ENCODE measurements around the gene NECTIN1. TPM values are rescaled to one million over a fixed set of nuclear protein-coding genes. Genes with fewer than 3 reads are reported as not detected.

NECTIN1 gene
- total and polyA plus RNA-seq, 7 experiments from 2014 or later = 0.30 to 4.2 (median 2.1) TPM

DNA sequence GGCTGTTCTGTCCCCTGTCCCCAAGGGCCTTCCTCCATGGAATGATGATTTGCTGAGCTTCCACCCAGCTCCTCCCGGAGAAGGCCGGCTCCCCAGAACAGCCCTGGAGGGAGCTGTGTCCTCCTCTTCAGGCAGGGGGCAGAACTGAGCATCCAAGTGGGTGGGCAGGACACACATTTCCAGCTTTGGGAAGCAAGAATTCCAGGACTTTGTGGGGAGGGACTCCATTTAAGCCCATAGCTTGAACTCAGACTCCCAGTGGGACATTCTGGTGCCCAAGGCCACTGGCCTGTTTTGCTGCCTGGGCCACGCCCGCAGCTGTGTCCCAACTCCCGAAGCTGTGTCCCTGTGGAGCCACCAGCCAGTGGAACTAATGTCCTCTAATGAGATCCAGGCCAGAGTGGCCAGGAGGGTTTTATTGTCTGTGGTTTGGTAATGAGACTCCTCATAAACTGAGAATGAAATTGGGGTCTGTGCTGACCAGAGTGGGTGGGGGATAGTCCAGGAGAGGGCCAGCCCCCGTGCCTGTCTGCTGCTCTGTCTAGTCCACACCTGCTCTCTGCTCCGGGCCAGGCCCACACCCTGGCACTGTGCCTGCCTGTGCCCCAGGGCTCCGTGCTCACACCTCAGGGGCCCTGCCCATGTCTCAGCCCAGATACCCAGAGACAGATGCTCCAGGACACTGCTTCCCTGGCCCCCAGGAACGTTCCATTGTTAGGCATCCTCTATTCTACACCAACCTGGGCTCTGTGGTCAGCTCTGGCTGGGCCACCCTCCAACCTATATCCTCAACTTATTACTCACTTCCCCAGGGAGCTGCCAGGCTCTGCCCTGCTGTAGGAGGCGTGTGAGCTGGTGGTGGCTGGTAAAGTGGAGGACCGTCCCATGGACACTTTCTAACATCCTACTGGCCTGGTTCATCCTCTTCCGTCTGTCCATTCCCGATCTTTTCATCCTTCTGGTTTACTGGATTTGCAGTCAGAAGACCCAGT, 7.6 kb downstream of the NECTIN1 start:
- Histone ChIP-seq H3K4me3 (ENCODE audit: low read length) (no peak overlapping the region), H3K9me3 (ENCODE audit: control insufficient read depth in 2 of 3, low read length in 3 of 3) (no peaks in the 10 kb centered on the region), H3K27me3 (ENCODE audit: control insufficient read depth in 2 of 2, insufficient read depth in 2 of 2, low read length in 2 of 2) (no peaks in the 10 kb centered on the region), H3K36me3 (ENCODE audit: control insufficient read depth in 2 of 3, insufficient read depth in 3 of 3, low read length in 3 of 3) (no peaks in the 10 kb centered on the region), H3K4me1 (ENCODE audit: control insufficient read depth in 2 of 2, insufficient read depth in 2 of 2, low read length in 2 of 2) (no peaks in the 10 kb centered on the region), H3K27ac (ENCODE audit: low read depth, low read length) (no peak overlapping the region)
- DNase-seq (no peak), ATAC-seq (no peak)
- ChIA-PET POLR2A (no interaction called here), CTCF (interaction anchor here (1.1 kb wide), 1 partner anchor 8 kb away, joined by 5 read pairs; no protein-coding TSS in a partner anchor)
- intact Hi-C loops (cut with micrococcal nuclease) = loop anchor here in 1 of 2 donors (10.0 kb wide), 1 partner anchor 613 kb away; the partner anchor contains the start of gene ARHGEF12
- H3K27ac Mint-ChIP-seq = no peak overlapping the region
- H3K27me3 Mint-ChIP-seq = peaks cover 0 to 32% (median 4%) of the 10 kb centered on the region in 5 donors
- H3K9me3 Mint-ChIP-seq = peaks cover 0 to 2% (median 0%) of the 10 kb centered on the region in 11 donors
- peaks cover 0 to 6% (median 0%) of the 10 kb centered on the region in 7 donors for H3K4me1 Mint-ChIP-seq
- H3K4me3 Mint-ChIP-seq = no peak overlapping the region
- no peaks in the 10 kb centered on the region for H3K36me3 Mint-ChIP-seq

DNA sequence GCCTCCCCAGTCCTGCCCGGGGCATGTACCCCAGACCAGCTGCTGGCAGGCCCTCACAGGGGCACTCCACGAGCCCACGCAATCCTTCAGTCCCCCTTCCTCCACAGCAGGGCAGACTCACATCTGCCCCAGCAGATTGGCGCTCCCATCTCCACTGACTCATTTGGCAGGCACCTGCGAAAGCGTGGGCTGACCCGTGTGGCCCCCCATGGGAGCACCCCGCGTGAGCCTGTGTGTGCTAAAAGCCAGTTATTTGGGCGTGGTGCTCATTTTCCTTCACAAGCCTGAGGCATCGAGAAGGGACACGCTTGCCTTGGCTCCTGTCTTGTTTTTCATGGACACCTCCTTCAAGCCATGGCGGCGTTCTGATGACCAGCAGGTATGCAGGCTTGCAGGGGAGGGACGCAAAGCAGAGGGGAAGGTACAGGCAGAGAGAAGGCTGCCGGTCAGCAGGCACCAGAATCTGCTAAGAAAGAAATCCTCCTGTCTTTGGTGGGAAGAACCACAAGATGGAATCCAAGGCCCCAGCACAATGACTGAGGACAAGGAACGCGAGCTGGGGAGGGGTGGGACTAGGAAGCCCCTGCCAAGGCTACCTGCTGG, 8.6 kb downstream of the NECTIN1 start:
- DNase-seq (no peak), ATAC-seq (no peak)
- no peak overlapping the region for H3K4me3 ChIP-seq (ENCODE audit: low read length)
- H3K36me3 Mint-ChIP-seq = no peaks in the 10 kb centered on the region
- H3K4me1 Mint-ChIP-seq = peaks cover 0 to 2% (median 0%) of the 10 kb centered on the region in 7 donors
- H3K27ac Mint-ChIP-seq = no peak overlapping the region
- H3K9me3 ChIP-seq (ENCODE audit: control insufficient read depth in 2 of 3, low read length in 3 of 3) = no peaks in the 10 kb centered on the region
- ChIA-PET CTCF (interaction anchor here (1.1 kb wide), 1 partner anchor 9 kb away, joined by 5 read pairs; no protein-coding TSS in a partner anchor), POLR2A (no interaction called here)
- peaks cover 0 to 1% (median 0%) of the 10 kb centered on the region in 11 donors for H3K9me3 Mint-ChIP-seq
- H3K27ac ChIP-seq (ENCODE audit: low read depth, low read length) = no peak overlapping the region
- H3K4me1 ChIP-seq (ENCODE audit: control insufficient read depth in 2 of 2, insufficient read depth in 2 of 2, low read length in 2 of 2) = no peaks in the 10 kb centered on the region
- intact Hi-C loops (cut with micrococcal nuclease) = loop anchor here in 1 of 2 donors (10.0 kb wide), 1 partner anchor 614 kb away; the partner anchor contains the start of gene ARHGEF12
- no peaks in the 10 kb centered on the region for H3K27me3 ChIP-seq (ENCODE audit: control insufficient read depth in 2 of 2, insufficient read depth in 2 of 2, low read length in 2 of 2)
- H3K27me3 Mint-ChIP-seq = peaks cover 0 to 22% (median 4%) of the 10 kb centered on the region in 5 donors
- no peak overlapping the region for H3K4me3 Mint-ChIP-seq
- no peaks in the 10 kb centered on the region for H3K36me3 ChIP-seq (ENCODE audit: control insufficient read depth in 2 of 3, insufficient read depth in 3 of 3, low read length in 3 of 3)

DNA sequence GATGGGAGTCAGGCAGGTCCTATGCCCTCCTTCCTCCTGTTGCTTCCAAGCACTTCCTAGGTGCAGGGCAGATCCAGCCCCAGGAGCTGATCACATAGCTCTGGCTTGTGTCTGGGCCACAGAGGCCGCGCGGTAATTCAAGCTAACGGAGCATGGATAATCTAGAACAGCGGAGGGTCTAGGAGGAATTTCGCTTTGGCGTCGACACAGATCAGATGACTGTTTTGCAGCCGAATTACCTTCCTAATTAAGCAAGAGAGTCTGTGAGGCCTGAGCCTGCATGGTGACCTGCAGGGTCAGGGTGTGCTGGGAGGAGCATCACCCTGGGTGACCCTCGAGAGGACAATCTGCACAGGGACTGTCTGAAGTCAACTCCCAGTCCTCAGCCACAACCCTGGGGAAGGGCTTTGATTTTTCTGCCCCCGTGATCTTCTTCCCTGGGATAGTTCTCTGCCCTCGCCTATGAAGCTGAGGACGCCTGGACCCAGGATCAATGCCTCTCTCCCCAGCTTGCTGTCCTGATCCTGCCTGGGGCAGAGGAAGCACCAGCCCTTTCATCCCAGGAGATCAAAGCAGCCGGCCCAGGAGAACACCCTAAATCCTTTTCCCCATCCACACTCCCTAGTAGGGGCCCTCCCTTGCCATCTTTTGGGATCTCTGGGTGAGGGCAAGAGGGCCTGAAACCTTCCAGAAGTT, 11.0 kb downstream of the NECTIN1 start:
- no peaks in the 10 kb centered on the region for H3K36me3 Mint-ChIP-seq
- ATAC-seq (no peak), DNase-seq (no peak)
- H3K9me3 Mint-ChIP-seq = no peaks in the 10 kb centered on the region
- ChIA-PET POLR2A (no interaction called here), CTCF (no interaction called here)
- Histone ChIP-seq H3K27ac (ENCODE audit: low read depth, low read length) (no peak overlapping the region), H3K36me3 (ENCODE audit: control insufficient read depth in 2 of 3, insufficient read depth in 3 of 3, low read length in 3 of 3) (no peaks in the 10 kb centered on the region), H3K9me3 (ENCODE audit: control insufficient read depth in 2 of 3, low read length in 3 of 3) (no peaks in the 10 kb centered on the region), H3K27me3 (ENCODE audit: control insufficient read depth in 2 of 2, insufficient read depth in 2 of 2, low read length in 2 of 2) (no peaks in the 10 kb centered on the region), H3K4me3 (ENCODE audit: low read length) (no peak overlapping the region), H3K4me1 (ENCODE audit: control insufficient read depth in 2 of 2, insufficient read depth in 2 of 2, low read length in 2 of 2) (no peaks in the 10 kb centered on the region)
- H3K27me3 Mint-ChIP-seq = peaks cover 0 to 12% (median 2%) of the 10 kb centered on the region in 5 donors
- H3K27ac Mint-ChIP-seq = peak overlapping the region in 1 of 9 donors; percentile 55
- no peak overlapping the region for H3K4me3 Mint-ChIP-seq
- intact Hi-C loops (cut with micrococcal nuclease) = no loop called here
- H3K4me1 Mint-ChIP-seq = peaks cover 0 to 2% (median 0%) of the 10 kb centered on the region in 7 donors

DNA sequence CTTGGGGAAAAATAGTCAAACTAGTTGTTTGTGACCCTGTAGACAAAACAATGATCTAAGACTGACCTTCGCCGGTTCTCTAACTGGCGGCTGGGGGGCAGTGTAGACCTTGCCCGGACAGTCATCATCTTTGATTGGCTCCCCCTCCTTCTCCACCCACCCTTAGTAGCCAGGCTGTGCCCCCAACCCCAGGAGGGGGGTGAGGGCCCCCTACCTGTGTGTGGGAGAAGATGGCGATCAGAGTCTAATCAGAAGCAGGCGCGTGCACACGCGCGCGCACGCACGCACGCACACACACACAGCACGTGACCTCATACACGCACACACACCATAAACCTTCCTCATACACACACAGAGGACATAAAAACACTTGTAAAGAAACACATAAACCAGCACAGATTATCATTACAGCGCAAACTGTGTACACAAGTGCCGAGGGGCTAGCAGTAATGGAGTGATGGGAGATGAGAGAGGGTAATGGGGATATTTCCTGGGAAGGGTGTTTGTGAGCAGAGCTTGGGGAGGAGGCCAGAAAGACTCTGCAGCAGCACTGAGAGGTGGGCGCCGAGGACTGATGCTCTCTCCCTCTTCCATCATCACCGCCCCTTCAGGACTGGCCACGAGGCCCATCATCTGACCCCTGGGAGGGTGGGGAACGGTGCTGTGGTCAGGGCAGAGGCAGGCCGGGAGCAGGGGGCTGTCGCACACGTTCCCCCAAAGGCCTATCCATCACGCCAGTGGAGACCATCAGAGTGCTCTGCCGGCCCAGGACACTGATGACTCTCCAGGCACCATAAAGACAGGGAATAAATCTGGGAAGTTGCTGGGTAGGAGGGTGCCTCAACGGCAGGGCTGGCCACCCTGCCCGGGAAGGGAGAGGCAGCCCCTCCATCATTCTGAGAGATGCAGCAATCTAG, 12.2 kb downstream of the NECTIN1 start:
- H3K9me3 ChIP-seq (ENCODE audit: control insufficient read depth in 2 of 3, low read length in 3 of 3) = no peaks in the 10 kb centered on the region
- CTCF ChIA-PET = no interaction called here
- intact Hi-C loops (cut with micrococcal nuclease) = no loop called here
- H3K9me3 Mint-ChIP-seq = no peaks in the 10 kb centered on the region
- ATAC-seq (no peak), DNase-seq (no peak)
- H3K4me1 Mint-ChIP-seq = peaks cover 0 to 2% (median 0%) of the 10 kb centered on the region in 7 donors
- no peaks in the 10 kb centered on the region for H3K27me3 ChIP-seq (ENCODE audit: control insufficient read depth in 2 of 2, insufficient read depth in 2 of 2, low read length in 2 of 2)
- no peak overlapping the region for H3K4me3 ChIP-seq (ENCODE audit: low read length)
- H3K4me3 Mint-ChIP-seq = no peak overlapping the region
- POLR2A ChIA-PET = no interaction called here
- no peak overlapping the region for H3K27ac Mint-ChIP-seq
- no peaks in the 10 kb centered on the region for H3K4me1 ChIP-seq (ENCODE audit: control insufficient read depth in 2 of 2, insufficient read depth in 2 of 2, low read length in 2 of 2)
- H3K27ac ChIP-seq (ENCODE audit: low read depth, low read length) = no peak overlapping the region
- peaks cover 0 to 18% (median 4%) of the 10 kb centered on the region in 5 donors for H3K27me3 Mint-ChIP-seq
- H3K36me3 ChIP-seq (ENCODE audit: control insufficient read depth in 2 of 3, insufficient read depth in 3 of 3, low read length in 3 of 3) = no peaks in the 10 kb centered on the region
- H3K36me3 Mint-ChIP-seq = no peaks in the 10 kb centered on the region

DNA sequence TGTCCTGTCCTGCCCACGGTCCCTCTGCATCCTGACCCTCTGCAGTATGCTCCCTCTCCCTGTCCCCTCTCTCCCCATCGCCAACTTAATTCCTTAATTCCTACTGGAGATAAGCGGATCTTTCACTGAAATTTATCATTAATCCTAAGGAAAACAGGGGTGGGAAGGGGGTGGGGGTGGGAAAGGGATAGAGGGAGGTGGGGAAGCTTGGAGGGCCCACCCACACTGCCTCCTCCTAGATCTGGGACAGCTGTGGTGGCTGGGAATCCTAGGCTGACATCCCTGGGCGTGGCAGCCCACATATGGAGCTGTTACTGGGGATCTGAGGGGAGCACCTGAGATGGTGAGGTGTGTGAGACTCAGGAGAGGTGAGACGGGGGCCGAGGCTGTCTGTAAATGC, 14.4 kb downstream of the NECTIN1 start:
- no peaks in the 10 kb centered on the region for H3K9me3 Mint-ChIP-seq
- ChIA-PET CTCF (interaction anchor here (0.6 kb wide), 2 partner anchors 9 to 128 kb away, joined by 4 to 5 read pairs; no protein-coding TSS in a partner anchor), POLR2A (no interaction called here)
- Histone ChIP-seq H3K27ac (ENCODE audit: low read depth, low read length) (no peak overlapping the region), H3K9me3 (ENCODE audit: control insufficient read depth in 2 of 3, low read length in 3 of 3) (no peaks in the 10 kb centered on the region), H3K4me3 (ENCODE audit: low read length) (no peak overlapping the region), H3K4me1 (ENCODE audit: control insufficient read depth in 2 of 2, insufficient read depth in 2 of 2, low read length in 2 of 2) (no peaks in the 10 kb centered on the region), H3K36me3 (ENCODE audit: control insufficient read depth in 2 of 3, insufficient read depth in 3 of 3, low read length in 3 of 3) (no peaks in the 10 kb centered on the region), H3K27me3 (ENCODE audit: control insufficient read depth in 2 of 2, insufficient read depth in 2 of 2, low read length in 2 of 2) (no peaks in the 10 kb centered on the region)
- intact Hi-C loops (cut with micrococcal nuclease) = no loop called here
- ATAC-seq (no peak), DNase-seq (no peak)
- H3K4me3 Mint-ChIP-seq = no peak overlapping the region
- peaks cover 0 to 5% (median 0%) of the 10 kb centered on the region in 5 donors for H3K36me3 Mint-ChIP-seq
- peaks cover 0 to 8% (median 0%) of the 10 kb centered on the region in 7 donors for H3K4me1 Mint-ChIP-seq
- no peak overlapping the region for H3K27ac Mint-ChIP-seq
- peaks cover 8 to 28% (median 12%) of the 10 kb centered on the region in 5 donors for H3K27me3 Mint-ChIP-seq

DNA sequence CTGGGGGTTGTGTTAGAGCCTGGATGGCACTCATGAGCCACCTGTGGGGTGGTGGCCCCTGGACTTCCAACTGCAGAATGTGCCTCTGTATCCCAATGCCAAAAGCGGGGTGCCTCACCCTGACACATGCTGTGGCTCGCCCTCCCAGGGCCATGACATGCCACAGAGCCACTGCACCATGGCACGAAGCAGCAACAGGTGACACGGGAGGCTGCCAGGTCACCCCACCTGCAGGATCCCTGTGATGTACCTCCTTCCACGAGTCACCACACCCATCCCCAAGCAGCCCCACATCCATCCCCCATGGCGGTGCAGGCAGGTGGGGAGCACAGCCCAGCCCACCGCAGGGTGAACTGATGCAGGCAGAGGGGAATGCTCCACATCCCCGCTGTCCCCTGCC, 14.8 kb downstream of the NECTIN1 start:
- no peaks in the 10 kb centered on the region for H3K36me3 ChIP-seq (ENCODE audit: control insufficient read depth in 2 of 3, insufficient read depth in 3 of 3, low read length in 3 of 3)
- Mint-ChIP-seq H3K9me3 (no peaks in the 10 kb centered on the region), H3K4me3 (no peak overlapping the region), H3K36me3 (peaks cover 0 to 5% (median 0%) of the 10 kb centered on the region in 5 donors), H3K27me3 (peaks cover 10 to 31% (median 13%) of the 10 kb centered on the region in 5 donors), H3K27ac (no peak overlapping the region), H3K4me1 (peaks cover 0 to 7% (median 0%) of the 10 kb centered on the region in 7 donors)
- H3K4me1 ChIP-seq (ENCODE audit: control insufficient read depth in 2 of 2, insufficient read depth in 2 of 2, low read length in 2 of 2) = no peaks in the 10 kb centered on the region
- intact Hi-C loops (cut with micrococcal nuclease) = no loop called here
- H3K27me3 ChIP-seq (ENCODE audit: control insufficient read depth in 2 of 2, insufficient read depth in 2 of 2, low read length in 2 of 2) = no peaks in the 10 kb centered on the region
- no peak overlapping the region for H3K27ac ChIP-seq (ENCODE audit: low read depth, low read length)
- CTCF ChIA-PET = no interaction called here
- no peak overlapping the region for H3K4me3 ChIP-seq (ENCODE audit: low read length)
- H3K9me3 ChIP-seq (ENCODE audit: control insufficient read depth in 2 of 3, low read length in 3 of 3) = no peaks in the 10 kb centered on the region
- ATAC-seq = no peak
- DNase-seq = no peak
- POLR2A ChIA-PET = no interaction called here

All from naive thymus-derived CD4-positive, alpha-beta T cell (primary cell).